Panc1 (cell line): Measurements from ENCODE around the gene AGRN. TPM values are rescaled to one million over a fixed set of nuclear protein-coding genes. Genes with fewer than 3 reads are reported as not detected.

Source experiments
- ATAC-seq: fragments of 200-7000 bp; cut with Tn5 transposase; 2 replicates; pipeline ENCODE4 v1.9.1; 2020; ENCODE audit warnings: mild to moderate bottlenecking, moderate library complexity
- BruUV-seq: library from RNA; stranded (reverse); fragments of 400-500 nt; replicated peaks from 2 replicates; lab custom pipeline; 2021; lab: Mats Ljungman, UMichigan
- CTCF ChIA-PET: fragments of 300-600 bp; sonication (Branson Sonifier 250); formaldehyde crosslinking; loops from one replicate; lab custom pipeline; 2022; ENCODE audit warnings: antibody characterized with exemption; lab: Charles Lee
- POLR2A ChIA-PET: fragments of 300-600 bp; sonication (Branson Sonifier 250); formaldehyde crosslinking; loops from one replicate; lab custom pipeline; 2022; ENCODE audit warnings: antibody characterized with exemption; lab: Charles Lee
- DNase-seq: peaks from one replicate; pipeline ENCODE4 v3.0.0-alpha.2; 2010; ENCODE audit warnings: low read depth, low spot score
- H3K27ac ChIP-seq: 2 replicates; pipeline ENCODE4 v1.5.1; 2011; ENCODE audit warnings: mild to moderate bottlenecking, low read length, inconsistent platforms
- H3K27me3 ChIP-seq: fragments of 200-500 bp; sonication (Bioruptor generic); 2 replicates; pipeline ENCODE4 v1.6.0; 2014; ENCODE audit warnings: low read length, inconsistent platforms; ENCODE audit not compliant: control insufficient read depth, insufficient read depth
- H3K36me3 ChIP-seq: fragments of 200-500 bp; sonication (Bioruptor generic); 2 replicates; pipeline ENCODE4 v1.5.1; 2014; ENCODE audit warnings: inconsistent platforms, mild to moderate bottlenecking, low read length, moderate library complexity; ENCODE audit not compliant: control insufficient read depth, insufficient read depth
- H3K4me1 ChIP-seq: 2 replicates; pipeline ENCODE4 v1.5.1; 2011; ENCODE audit warnings: inconsistent platforms, mild to moderate bottlenecking, low read length, moderate library complexity; ENCODE audit not compliant: control insufficient read depth, insufficient read depth
- H3K4me3 ChIP-seq, 2 experiments: 2 replicates each; pipeline ENCODE4 v1.5.1; 2011 to 2012; ENCODE audit warnings: low read depth in 2 of 2, low read length in 2 of 2, mild to moderate bottlenecking in 2 of 2, inconsistent platforms in 1 of 2, moderate library complexity in 1 of 2
- H3K9me3 ChIP-seq: fragments of 200-500 bp; sonication (Bioruptor generic); 2 replicates; pipeline ENCODE4 v1.5.1; 2014; ENCODE audit warnings: low read depth, mild to moderate bottlenecking, inconsistent platforms, low read length, moderate library complexity; ENCODE audit not compliant: control insufficient read depth, insufficient read depth
- POLR2AphosphoS5 ChIP-seq: IDR thresholded peaks from 2 replicates; pipeline ENCODE4 v1.6.1; 2012; ENCODE audit warnings: mild to moderate bottlenecking, low read depth, low read length, moderate library complexity
- SIN3A ChIP-seq: IDR thresholded peaks from 2 replicates; pipeline ENCODE4 v1.6.1; 2012; ENCODE audit warnings: low read depth, mild to moderate bottlenecking, low read length, moderate library complexity, borderline replicate concordance; ENCODE audit not compliant: insufficient read depth
- TCF7L2 ChIP-seq: IDR thresholded peaks from 2 replicates; pipeline ENCODE4 v1.6.1; 2011; ENCODE audit warnings: mild to moderate bottlenecking, low read depth, low read length, inconsistent platforms
- in situ Hi-C: cut with HindIII; loops from 2 replicates; pipeline ENCODE4 v1.10.0; 2016; ENCODE audit warnings: low sequenced_read_pairs, low pct_unique_long_range_greater_than_20kb
- intact Hi-C: fragments of 100-400 bp; cut with micrococcal nuclease; formaldehyde crosslinking; loops from one replicate; pipeline ENCODE4 v1.10.0; 2022; ENCODE audit not compliant: unreplicated experiment
- total RNA-seq: library from RNA; stranded (reverse); gene quantifications from one replicate; pipeline ENCODE4 v1.2.1, GENCODE V29; 2021; ENCODE audit not compliant: unreplicated experiment
- TF ChIP-seq, protein P1 (sequence below): fragments of 450-650 bp; IDR thresholded peaks from 2 replicates; pipeline ENCODE4 v1.5.1; 2017; ENCODE audit warnings: mild to moderate bottlenecking
- TF ChIP-seq, protein P2 (sequence below), 2 experiments: IDR thresholded peaks; 2 replicates each; pipeline ENCODE4 v1.6.1; 2011 to 2012; ENCODE audit warnings: low read depth in 2 of 2, control low read depth in 1 of 2, low read length in 1 of 2, mild to moderate bottlenecking in 1 of 2, moderate library complexity in 1 of 2; ENCODE audit not compliant: insufficient read depth in 1 of 2

The AGRN gene
- total RNA-seq, 1 experiment from 2014 or later: 153 TPM

GRCh38 chr1:1019122-1019999, 559 bp upstream of the AGRN start:
- Histone ChIP-seq H3K9me3 (no peaks in the 10 kb centered on the region), H3K4me3 (peak overlapping the region; percentile 22 to 26; a peak in 2 of 4 replicates), H3K27ac (no peak overlapping the region; the same call in 1 of the 2 replicates), H3K27me3 (no peaks in the 10 kb centered on the region), H3K36me3 (no peaks in the 10 kb centered on the region; the same call in 1 of the 2 replicates), H3K4me1 (peaks cover 43% of the 10 kb centered on the region)
- ChIA-PET POLR2A (interaction anchor here (0.6 kb wide), 2 partner anchors 19 to 218 kb away, joined by 3 to 7 read pairs; no protein-coding TSS in a partner anchor), CTCF (interaction anchor here (0.6 to 1.5 kb wide), 4 partner anchors 17 to 45 kb away, joined by 3 to 5 read pairs (median 4); no protein-coding TSS in a partner anchor)
- intact Hi-C loops (loop anchor here (10.0 kb wide), 1 partner anchor 45 kb away; no protein-coding TSS in a partner anchor), in situ Hi-C loops (no loop called here)
- ATAC-seq (peak; percentile 82), DNase-seq (no peak)
- BruUV-seq: no TSS peak
- TF ChIP-seq, protein P1, sequence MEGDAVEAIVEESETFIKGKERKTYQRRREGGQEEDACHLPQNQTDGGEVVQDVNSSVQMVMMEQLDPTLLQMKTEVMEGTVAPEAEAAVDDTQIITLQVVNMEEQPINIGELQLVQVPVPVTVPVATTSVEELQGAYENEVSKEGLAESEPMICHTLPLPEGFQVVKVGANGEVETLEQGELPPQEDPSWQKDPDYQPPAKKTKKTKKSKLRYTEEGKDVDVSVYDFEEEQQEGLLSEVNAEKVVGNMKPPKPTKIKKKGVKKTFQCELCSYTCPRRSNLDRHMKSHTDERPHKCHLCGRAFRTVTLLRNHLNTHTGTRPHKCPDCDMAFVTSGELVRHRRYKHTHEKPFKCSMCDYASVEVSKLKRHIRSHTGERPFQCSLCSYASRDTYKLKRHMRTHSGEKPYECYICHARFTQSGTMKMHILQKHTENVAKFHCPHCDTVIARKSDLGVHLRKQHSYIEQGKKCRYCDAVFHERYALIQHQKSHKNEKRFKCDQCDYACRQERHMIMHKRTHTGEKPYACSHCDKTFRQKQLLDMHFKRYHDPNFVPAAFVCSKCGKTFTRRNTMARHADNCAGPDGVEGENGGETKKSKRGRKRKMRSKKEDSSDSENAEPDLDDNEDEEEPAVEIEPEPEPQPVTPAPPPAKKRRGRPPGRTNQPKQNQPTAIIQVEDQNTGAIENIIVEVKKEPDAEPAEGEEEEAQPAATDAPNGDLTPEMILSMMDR: peak; percentile 88
- no peak for TF ChIP-seq POLR2AphosphoS5

DNA sequence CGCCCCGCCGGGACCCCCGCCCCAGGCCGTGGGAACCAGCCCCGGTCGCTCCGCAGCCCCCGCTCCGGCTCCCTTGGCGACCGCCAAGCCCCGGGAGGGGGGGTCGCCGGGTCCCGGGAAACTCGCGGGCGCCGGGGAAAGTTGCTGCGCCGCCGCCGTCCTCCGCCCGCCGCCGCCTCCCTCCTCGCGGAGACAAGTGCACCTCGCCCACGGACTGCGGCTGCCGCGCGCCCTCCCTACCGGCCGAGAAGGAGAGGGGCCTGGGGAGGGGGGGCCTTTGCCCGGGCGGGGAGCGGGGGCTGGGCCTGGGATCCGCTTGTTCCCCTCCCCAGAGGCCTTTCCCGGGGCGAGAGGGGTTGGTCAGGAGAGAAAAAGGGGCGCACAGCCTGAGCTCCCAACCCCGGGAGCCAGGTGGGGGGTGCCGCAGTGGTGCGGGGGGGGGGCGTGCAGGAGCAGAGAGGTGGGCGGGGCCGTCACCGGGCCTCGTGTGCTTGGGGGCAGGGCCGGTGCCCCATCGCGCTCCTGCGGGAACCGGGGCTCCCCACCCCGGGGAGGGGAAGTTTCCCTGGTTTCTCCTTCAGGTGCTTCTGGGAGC, 592 bp downstream of the AGRN start:
- Histone ChIP-seq H3K4me3 (peak overlapping the region; percentile 60 to 70), H3K9me3 (no peaks in the 10 kb centered on the region), H3K36me3 (no peaks in the 10 kb centered on the region; the same call in 1 of the 2 replicates), H3K27ac (peak overlapping the region; percentile 82), H3K27me3 (no peaks in the 10 kb centered on the region), H3K4me1 (peaks cover 43% of the 10 kb centered on the region)
- no peak for TF ChIP-seq POLR2AphosphoS5
- TF ChIP-seq, protein P2, sequence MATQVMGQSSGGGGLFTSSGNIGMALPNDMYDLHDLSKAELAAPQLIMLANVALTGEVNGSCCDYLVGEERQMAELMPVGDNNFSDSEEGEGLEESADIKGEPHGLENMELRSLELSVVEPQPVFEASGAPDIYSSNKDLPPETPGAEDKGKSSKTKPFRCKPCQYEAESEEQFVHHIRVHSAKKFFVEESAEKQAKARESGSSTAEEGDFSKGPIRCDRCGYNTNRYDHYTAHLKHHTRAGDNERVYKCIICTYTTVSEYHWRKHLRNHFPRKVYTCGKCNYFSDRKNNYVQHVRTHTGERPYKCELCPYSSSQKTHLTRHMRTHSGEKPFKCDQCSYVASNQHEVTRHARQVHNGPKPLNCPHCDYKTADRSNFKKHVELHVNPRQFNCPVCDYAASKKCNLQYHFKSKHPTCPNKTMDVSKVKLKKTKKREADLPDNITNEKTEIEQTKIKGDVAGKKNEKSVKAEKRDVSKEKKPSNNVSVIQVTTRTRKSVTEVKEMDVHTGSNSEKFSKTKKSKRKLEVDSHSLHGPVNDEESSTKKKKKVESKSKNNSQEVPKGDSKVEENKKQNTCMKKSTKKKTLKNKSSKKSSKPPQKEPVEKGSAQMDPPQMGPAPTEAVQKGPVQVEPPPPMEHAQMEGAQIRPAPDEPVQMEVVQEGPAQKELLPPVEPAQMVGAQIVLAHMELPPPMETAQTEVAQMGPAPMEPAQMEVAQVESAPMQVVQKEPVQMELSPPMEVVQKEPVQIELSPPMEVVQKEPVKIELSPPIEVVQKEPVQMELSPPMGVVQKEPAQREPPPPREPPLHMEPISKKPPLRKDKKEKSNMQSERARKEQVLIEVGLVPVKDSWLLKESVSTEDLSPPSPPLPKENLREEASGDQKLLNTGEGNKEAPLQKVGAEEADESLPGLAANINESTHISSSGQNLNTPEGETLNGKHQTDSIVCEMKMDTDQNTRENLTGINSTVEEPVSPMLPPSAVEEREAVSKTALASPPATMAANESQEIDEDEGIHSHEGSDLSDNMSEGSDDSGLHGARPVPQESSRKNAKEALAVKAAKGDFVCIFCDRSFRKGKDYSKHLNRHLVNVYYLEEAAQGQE (IDR thresholded peaks at IDR 0.05; ENCODE audit: insufficient read depth in 1 of 2, low read depth in 2 of 2, low read length in 1 of 2): no peak
- TF ChIP-seq, protein P1: no peak
- TF ChIP-seq SIN3A: no peak
- TF ChIP-seq TCF7L2: no peak
- ATAC-seq (0 out of 2 replicates have a peak, but pooled peaks have one; percentile 7), DNase-seq (no peak)
- POLR2A ChIA-PET: interaction anchor here (0.6 kb wide), 1 partner anchor 17 kb away, joined by 7 read pairs; no protein-coding TSS in a partner anchor
- in situ Hi-C loops (no loop called here), intact Hi-C loops (no loop called here)
- BruUV-seq: no TSS peak
- CTCF ChIA-PET: interaction anchor here (0.6 kb wide), 1 partner anchor 44 kb away, joined by 5 read pairs; no protein-coding TSS in a partner anchor
